B cell (primary cell): ENCODE data around the gene CNGA3. TPM values are rescaled to one million over a fixed set of nuclear protein-coding genes. Genes with fewer than 3 reads are reported as not detected.
"Not testable (repeated sequence)": the region's sequence is repeated elsewhere in the genome, so short reads cannot be mapped to it uniquely, and the experiment has no call there.

Experiments used
- ATAC-seq: fragments of 200-7000 bp; cut with Tn5 transposase; one replicate; pipeline ENCODE4 v1.10.0; 2021; ENCODE audit warnings: low read depth, mild to moderate bottlenecking, moderate number of reproducible peaks, moderate library complexity
- CTCF ChIA-PET: fragments of 350-600 bp; sonication (Branson Sonifier 250); formaldehyde crosslinking; loops from one replicate; lab custom pipeline; 2021; ENCODE audit warnings: antibody characterized with exemption, inconsistent platforms; lab: Charles Lee
- POLR2A ChIA-PET: fragments of 350-600 bp; sonication (Branson Sonifier 250); formaldehyde crosslinking; loops from one replicate; lab custom pipeline; 2021; ENCODE audit warnings: antibody characterized with exemption; lab: Charles Lee
- DNase-seq: peaks from one replicate; pipeline ENCODE4 v3.0.0; 2013
- H2AFZ ChIP-seq: 2 replicates; pipeline ENCODE4 v1.6.1; 2012; ENCODE audit warnings: mild to moderate bottlenecking, low read depth, low read length; ENCODE audit not compliant: insufficient read depth, poor library complexity, severe bottlenecking
- H3K27ac ChIP-seq, 2 donors: 1 replicate in 1 of 2; 2 replicates in 1 of 2; pipeline ENCODE4 v1.5.1; 2012 to 2013; ENCODE audit warnings: low read length in 2 of 2, mild to moderate bottlenecking in 2 of 2, moderate library complexity in 1 of 2
- H3K27me3 ChIP-seq, 4 experiments: fragments of 200-600 bp in 1 of 4; sonication (generic) in 1 of 4; replicated peaks in 1 of 4; 1 replicate in 2 of 4; 2 replicates in 2 of 4; pipeline versions ENCODE4 v1.6.1 to v1.7.0; 2013 to 2016; ENCODE audit warnings: low read length in 3 of 4, mild to moderate bottlenecking in 2 of 4, mixed read lengths in 1 of 4, moderate library complexity in 1 of 4; ENCODE audit not compliant: insufficient read depth in 4 of 4, control insufficient read depth in 3 of 4; ENCODE audit errors: control extremely low read depth in 1 of 4
- H3K36me3 ChIP-seq, 2 experiments: replicated peaks in 1 of 2; 1 replicate in 1 of 2; 2 replicates in 1 of 2; pipeline versions ENCODE4 v1.6.1 to v1.7.1; 2013; ENCODE audit warnings: low read length in 1 of 2; ENCODE audit not compliant: insufficient read depth in 2 of 2, control insufficient read depth in 1 of 2; ENCODE audit errors: control extremely low read depth in 1 of 2, extremely low read depth in 1 of 2
- H3K4me1 ChIP-seq, 2 donors: fragments of 200-600 bp in 1 of 2; sonication (generic) in 1 of 2; 1 replicate in 1 of 2; 2 replicates in 1 of 2; pipeline versions ENCODE4 v1.5.1 to v1.6.1; 2013 to 2017; ENCODE audit warnings: low read length in 2 of 2; ENCODE audit not compliant: control insufficient read depth in 2 of 2, insufficient read depth in 2 of 2
- H3K4me2 ChIP-seq: replicated peaks from 2 replicates; pipeline ENCODE3; 2012; ENCODE audit warnings: mild to moderate bottlenecking, low read depth, low read length; ENCODE audit not compliant: poor library complexity, severe bottlenecking
- H3K4me3 ChIP-seq, 5 experiments: fragments of 200-600 bp in 1 of 5; sonication (generic) in 1 of 5; 1 replicate in 3 of 5; 2 replicates in 2 of 5; pipeline versions ENCODE4 v1.5.1 to v1.7.0; 2011 to 2016; ENCODE audit warnings: low read length in 4 of 5, mild to moderate bottlenecking in 4 of 5, low read depth in 2 of 5, control low read depth in 1 of 5, moderate library complexity in 1 of 5; ENCODE audit not compliant: insufficient read depth in 1 of 5; ENCODE audit errors: control extremely low read depth in 1 of 5, extremely low read depth in 1 of 5
- H3K79me2 ChIP-seq: fragments of 200-600 bp; sonication (generic); one replicate; pipeline ENCODE4 v1.6.0; 2016; ENCODE audit warnings: low read length; ENCODE audit not compliant: control insufficient read depth, insufficient read depth
- H3K9ac ChIP-seq: fragments of 200-600 bp; sonication (generic); 2 replicates; pipeline ENCODE4 v1.6.1; 2017; ENCODE audit warnings: mild to moderate bottlenecking, low read length, moderate library complexity
- H3K9me3 ChIP-seq, 3 donors: one replicate each; pipeline versions ENCODE4 v1.6.1 to v1.7.1; 2013; ENCODE audit warnings: low read length in 2 of 3; ENCODE audit not compliant: control insufficient read depth in 2 of 3, insufficient read depth in 1 of 3; ENCODE audit errors: control extremely low read depth in 1 of 3
- H4K20me1 ChIP-seq: 2 replicates; pipeline ENCODE4 v1.6.0; 2012; ENCODE audit warnings: mild to moderate bottlenecking, low read length; ENCODE audit not compliant: insufficient read depth, control insufficient read depth, poor library complexity, severe bottlenecking
- H3K27ac Mint-ChIP-seq: one replicate; pipeline ENCODE4 v1.8.0; 2021; ENCODE audit warnings: mixed read lengths
- H3K27me3 Mint-ChIP-seq: one replicate; pipeline ENCODE4 v1.8.0; 2021; ENCODE audit warnings: mixed read lengths
- H3K4me1 Mint-ChIP-seq: one replicate; pipeline ENCODE4 v1.8.0; 2021; ENCODE audit warnings: mixed read lengths
- H3K4me3 Mint-ChIP-seq: one replicate; pipeline ENCODE4 v1.8.0; 2021; ENCODE audit warnings: mixed read lengths
- H3K9me3 Mint-ChIP-seq: one replicate; pipeline ENCODE4 v1.8.0; 2022; ENCODE audit warnings: mixed read lengths; ENCODE audit not compliant: insufficient read depth
- EZH2 ChIP-seq: IDR thresholded peaks from 2 replicates; pipeline ENCODE4 v1.6.1; 2012; ENCODE audit warnings: borderline replicate concordance, low read depth, mild to moderate bottlenecking, moderate library complexity, low read length; ENCODE audit not compliant: insufficient read depth, poor library complexity, severe bottlenecking
- WGBS: methylation state at CpG from one replicate; pipeline ENCODE4 v1.1.5; 2013; ENCODE audit warnings: missing lambda C conversion rate; ENCODE audit not compliant: insufficient coverage; 5-methylcytosine and 5-hydroxymethylcytosine counted together
- intact Hi-C: fragments of 100-400 bp; cut with micrococcal nuclease; formaldehyde crosslinking; loops from one replicate; pipeline ENCODE4 v1.10.0; 2022
- polyA plus RNA-seq: library from polyadenylated mRNA; depleted of rRNA; stranded (reverse); fragments of >200 nt; gene quantifications from 2 replicates; pipeline ENCODE4 v1.2.3, GENCODE V29; 2012
- total RNA-seq, 2 donors: library from RNA; stranded (reverse); fragments of 120-200 nt in 1 of 2; gene quantifications; 1 replicate in 1 of 2; 2 replicates in 1 of 2; pipeline versions ENCODE4 v1.2.3 to v1.2.4, GENCODE V29; 2013 to 2022
- TF ChIP-seq, protein P1 (sequence below): fragments of 200-600 bp; IDR thresholded peaks from one replicate; pipeline ENCODE4 v1.8.0; 2022; ENCODE audit warnings: antibody characterized with exemption, mild to moderate bottlenecking

The CNGA3 gene
- total and polyA plus RNA-seq, 2 donors (not counting 1 experiment from before 2014, with no cell fraction given) = not detected

DNA sequence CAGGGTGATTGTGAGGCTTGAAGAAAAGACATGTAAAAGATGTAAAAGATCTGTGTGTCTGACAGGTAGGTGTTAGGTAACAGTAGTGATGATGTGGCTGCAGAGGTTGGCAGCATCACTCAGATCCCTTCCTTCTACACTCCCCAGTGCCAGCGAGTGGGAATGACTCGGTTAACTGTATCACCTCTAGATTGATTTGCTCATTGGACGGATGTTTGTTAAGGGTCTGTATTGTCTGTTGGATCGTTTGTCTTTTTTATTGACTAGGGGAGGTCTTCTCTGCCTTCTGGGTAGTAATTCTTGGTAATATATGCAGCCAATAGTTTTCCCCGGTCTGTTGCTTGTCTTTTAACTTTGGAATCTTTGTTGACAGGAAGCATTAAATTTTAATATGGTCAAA, 44.8 kb upstream of the CNGA3 start:
- H3K4me1 Mint-ChIP-seq = no peaks in the 10 kb centered on the region
- no peak for TF ChIP-seq EZH2
- TF ChIP-seq, protein P1, sequence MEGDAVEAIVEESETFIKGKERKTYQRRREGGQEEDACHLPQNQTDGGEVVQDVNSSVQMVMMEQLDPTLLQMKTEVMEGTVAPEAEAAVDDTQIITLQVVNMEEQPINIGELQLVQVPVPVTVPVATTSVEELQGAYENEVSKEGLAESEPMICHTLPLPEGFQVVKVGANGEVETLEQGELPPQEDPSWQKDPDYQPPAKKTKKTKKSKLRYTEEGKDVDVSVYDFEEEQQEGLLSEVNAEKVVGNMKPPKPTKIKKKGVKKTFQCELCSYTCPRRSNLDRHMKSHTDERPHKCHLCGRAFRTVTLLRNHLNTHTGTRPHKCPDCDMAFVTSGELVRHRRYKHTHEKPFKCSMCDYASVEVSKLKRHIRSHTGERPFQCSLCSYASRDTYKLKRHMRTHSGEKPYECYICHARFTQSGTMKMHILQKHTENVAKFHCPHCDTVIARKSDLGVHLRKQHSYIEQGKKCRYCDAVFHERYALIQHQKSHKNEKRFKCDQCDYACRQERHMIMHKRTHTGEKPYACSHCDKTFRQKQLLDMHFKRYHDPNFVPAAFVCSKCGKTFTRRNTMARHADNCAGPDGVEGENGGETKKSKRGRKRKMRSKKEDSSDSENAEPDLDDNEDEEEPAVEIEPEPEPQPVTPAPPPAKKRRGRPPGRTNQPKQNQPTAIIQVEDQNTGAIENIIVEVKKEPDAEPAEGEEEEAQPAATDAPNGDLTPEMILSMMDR = no peak
- Histone ChIP-seq H3K4me2 (no peak overlapping the region), H3K27ac (no peak overlapping the region), H3K9ac (no peak overlapping the region), H3K36me3 (no peaks in the 10 kb centered on the region), H4K20me1 (no peaks in the 10 kb centered on the region), H3K27me3 (peaks cover 0 to 4% (median 0%) of the 10 kb centered on the region in 4 experiments), H3K4me1 (no peaks in the 10 kb centered on the region), H3K79me2 (no peaks in the 10 kb centered on the region), H3K9me3 (no peaks in the 10 kb centered on the region), H2AFZ (no peak overlapping the region), H3K4me3 (no peak overlapping the region)
- ChIA-PET POLR2A (no interaction called here), CTCF (no interaction called here)
- H3K9me3 Mint-ChIP-seq = no peaks in the 10 kb centered on the region
- peaks cover 56% of the 10 kb centered on the region for H3K27me3 Mint-ChIP-seq
- intact Hi-C loops = no loop called here
- no peak overlapping the region for H3K27ac Mint-ChIP-seq
- DNase-seq = no peak
- WGBS = 50% methylated on average over 1 of the region's 5 CpGs
- no peak overlapping the region for H3K4me3 Mint-ChIP-seq
- ATAC-seq = no peak

DNA sequence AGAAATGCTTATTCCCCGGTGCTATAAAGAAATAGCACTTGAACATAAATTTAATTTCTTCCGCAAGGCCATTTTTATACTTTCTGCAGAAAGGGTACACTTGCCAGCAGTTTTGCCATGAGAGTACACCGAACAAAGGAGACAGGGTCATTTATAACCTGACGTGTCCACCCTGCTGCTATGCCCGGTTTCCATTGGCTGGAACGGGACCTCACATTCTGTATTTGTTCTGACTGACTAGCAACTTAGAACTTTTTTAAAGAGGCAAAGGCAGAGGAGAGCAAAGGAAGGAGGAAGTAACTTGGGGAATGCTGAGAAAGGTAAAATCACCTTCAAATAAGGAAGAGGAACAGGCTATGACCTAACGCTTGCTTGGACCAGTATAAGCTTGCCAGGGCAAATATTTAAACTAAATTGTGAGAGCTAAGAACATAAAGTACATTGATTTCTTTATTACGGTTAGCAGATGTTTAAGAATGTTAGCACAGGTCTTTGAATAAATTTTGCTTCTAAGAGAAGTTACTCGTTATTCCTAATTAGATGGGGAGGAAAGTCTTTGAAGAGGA, 39.0 kb upstream of the CNGA3 start:
- intact Hi-C loops, H3K79me2 ChIP-seq, H3K27ac Mint-ChIP-seq, H3K36me3 ChIP-seq, H3K9me3 Mint-ChIP-seq, H3K9me3 ChIP-seq, CTCF ChIA-PET, POLR2A ChIA-PET, H3K4me1 Mint-ChIP-seq, H3K27ac ChIP-seq, H4K20me1 ChIP-seq, H3K27me3 ChIP-seq, H3K4me3 ChIP-seq, ATAC-seq, DNase-seq, H2AFZ ChIP-seq, H3K9ac ChIP-seq, H3K4me2 ChIP-seq, H3K4me3 Mint-ChIP-seq, H3K4me1 ChIP-seq: not testable (repeated sequence)
- H3K27me3 Mint-ChIP-seq = peaks cover 60% of the 10 kb centered on the region
- 90% methylated on average over 7 of the region's 9 CpGs for WGBS
